Measurements from ENCODE around the gene PLEKHM2. TPM values are rescaled to one million over a fixed set of nuclear protein-coding genes. Genes with fewer than 3 reads are reported as not detected.

The PLEKHM2 gene
- total and polyA plus RNA-seq, 2 of the 8 experiments (the other 6 are each of a cell fraction or from before 2014, with no cell fraction given), result 38.3 to 47.6 TPM

DNA sequence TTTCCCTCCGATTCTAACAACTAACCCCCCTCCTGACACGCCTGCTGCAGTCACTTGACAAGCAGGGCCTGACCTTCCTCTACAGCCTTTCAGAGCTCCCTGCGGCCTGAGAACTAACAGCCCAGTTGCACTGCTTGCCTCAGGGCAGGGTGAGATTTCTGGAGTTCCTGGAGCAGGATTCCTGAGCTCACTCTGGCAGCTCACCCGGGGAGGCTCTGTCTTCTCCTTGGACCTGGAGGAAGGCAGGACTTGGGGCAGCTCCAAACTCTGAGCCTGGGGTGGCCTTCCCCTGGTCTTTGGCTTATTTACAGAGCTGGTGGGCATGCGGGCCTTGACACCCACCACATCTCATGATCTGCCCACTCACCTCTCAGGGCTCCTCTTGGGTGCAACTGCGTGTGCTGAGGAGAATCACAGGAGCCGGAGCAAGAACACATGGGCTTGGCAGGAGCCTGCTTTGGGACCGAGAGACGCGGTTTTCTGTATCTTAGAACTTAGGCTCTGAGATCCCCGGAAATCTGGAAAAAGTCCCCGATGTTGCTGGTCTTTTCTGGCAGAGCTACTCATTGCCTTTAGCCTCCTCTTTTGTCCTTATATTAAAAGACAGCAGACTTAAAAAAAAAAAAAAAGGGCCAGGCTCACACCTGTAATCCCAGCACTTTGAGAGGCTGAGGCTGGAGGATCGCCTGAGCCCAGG, 38.9 kb downstream of the PLEKHM2 start:
- Histone ChIP-seq H2BK15ac (ENCODE audit: low read length) (no peak overlapping the region), H3K79me2 (ENCODE audit: control insufficient read depth in 1 of 2, insufficient read depth in 2 of 2, low read length in 2 of 2) (no peaks in the 10 kb centered on the region), H2BK12ac (ENCODE audit: low read depth, low read length) (no peak overlapping the region), H3K27me3 (replicated peaks in 1 of 4; ENCODE audit: control insufficient read depth in 3 of 4, extremely low read depth in 1 of 4, insufficient read depth in 3 of 4, low read length in 3 of 4) (no peaks in the 10 kb centered on the region; a peak in 1 of 7 replicates), H4K20me1 (replicated peaks in 1 of 2; ENCODE audit: control insufficient read depth in 1 of 2, insufficient read depth in 2 of 2, low read length in 2 of 2) (no peaks in the 10 kb centered on the region), H3K4me2 (ENCODE audit: insufficient read depth in 1 of 2, low read depth in 2 of 2, low read length in 2 of 2) (no peak overlapping the region), H3K27ac (ENCODE audit: low read depth, low read length) (no peak overlapping the region), H3K23me2 (ENCODE audit: low read depth, low read length) (no peaks in the 10 kb centered on the region), H3K79me1 (ENCODE audit: low read depth, low read length) (no peaks in the 10 kb centered on the region), H3K36me3 (ENCODE audit: control insufficient read depth in 2 of 4, insufficient read depth in 4 of 4, low read length in 3 of 4) (peaks cover 4 to 16% (median 11%) of the 10 kb centered on the region in 4 experiments; a peak in 5 of 8 replicates), H3K4ac (replicated peaks; ENCODE audit: insufficient read length, low read depth, low read length) (no peak overlapping the region), H2AFZ (ENCODE audit: low read length) (no peak overlapping the region), H4K8ac (ENCODE audit: extremely low read depth, insufficient read depth, low read length) (no peak overlapping the region), H3K23ac (ENCODE audit: insufficient read length) (no peak overlapping the region), H4K5ac (ENCODE audit: insufficient read length, low read depth, low read length) (no peak overlapping the region), H3K4me1 (replicated peaks in 1 of 4; ENCODE audit: control insufficient read depth in 3 of 4, insufficient read depth in 4 of 4, low read length in 3 of 4) (no peaks in the 10 kb centered on the region), H3K18ac (ENCODE audit: extremely low read depth, low read length) (no peak overlapping the region), H4K91ac (replicated peaks; ENCODE audit: insufficient read length, low read length) (no peak overlapping the region), H3K9ac (replicated peaks in 1 of 4; ENCODE audit: extremely low read depth in 1 of 4, low read depth in 3 of 4, low read length in 3 of 4) (no peak overlapping the region), H3K9me3 (ENCODE audit: insufficient read depth in 2 of 2, low read depth in 1 of 2, low read length in 1 of 2) (no peaks in the 10 kb centered on the region), H2AK5ac (ENCODE audit: low read depth, low read length) (no peak overlapping the region), H2BK5ac (ENCODE audit: low read depth, low read length) (no peak overlapping the region), H3K4me3 (ENCODE audit: extremely low read depth in 1 of 4, insufficient read depth in 2 of 4, low read depth in 3 of 4, low read length in 4 of 4) (no peak overlapping the region), H3K14ac (ENCODE audit: insufficient read length) (no peak overlapping the region), H2BK120ac (replicated peaks; ENCODE audit: low read depth, low read length) (no peak overlapping the region), H3K56ac (replicated peaks; ENCODE audit: insufficient read length, low read depth, low read length) (no peak overlapping the region), H2BK20ac (ENCODE audit: low read length) (no peak overlapping the region)
- FAIRE-seq, result no peak
- 95% methylated on average over 13 of the region's 13 CpGs; no CpG with 5 or more reads in 1 of the 2 experiments for WGBS, 2 experiments (ENCODE audit: extremely low coverage in 1 of 2, insufficient coverage in 1 of 2, insufficient read length in 1 of 2, insufficient replicate concordance in 2 of 2, low coverage in 1 of 2, low lambda C conversion rate in 2 of 2, missing lambda C conversion rate in 1 of 2)
- POLR2A ChIA-PET (ENCODE audit: partially characterized antibody), result interaction anchor here (1.7 kb wide), 1 partner anchor 14 kb away, joined by 4 read pairs; no protein-coding TSS in a partner anchor
- no peak for DNase-seq (ENCODE audit: low read depth in 1 of 2, low spot score in 2 of 2)
- CTCF ChIA-PET (ENCODE audit: partially characterized antibody), result interaction anchor here (0.7 to 1.0 kb wide), 3 partner anchors 12 to 17 kb away, joined by 3 to 4 read pairs (median 3); no protein-coding TSS in a partner anchor
- TF ChIP-seq GABPA (IDR thresholded peaks at IDR 0.05; ENCODE audit: borderline replicate concordance, insufficient read depth, low read length) (no peak), HDAC6 (IDR thresholded peaks at IDR 0.05; ENCODE audit: low read depth, low read length) (no peak), GTF2F1 (IDR thresholded peaks at IDR 0.05; ENCODE audit: borderline replicate concordance, low read depth, low read length) (no peak), CREB1 (IDR thresholded peaks at IDR 0.05) (no peak), CHD2 (IDR thresholded peaks at IDR 0.05; ENCODE audit: low read length) (no peak), BCL11A (IDR thresholded peaks at IDR 0.05; ENCODE audit: low read depth in 2 of 2, low read length in 2 of 2) (no peak), E2F6 (IDR thresholded peaks at IDR 0.05) (no peak), BACH1 (IDR thresholded peaks at IDR 0.05; ENCODE audit: low read length) (no peak), TBP (IDR thresholded peaks at IDR 0.05; ENCODE audit: low read depth, low read length) (no peak), TAF1 (IDR thresholded peaks at IDR 0.05; ENCODE audit: low read depth, low read length) (no peak), CTBP2 (IDR thresholded peaks at IDR 0.05; ENCODE audit: borderline replicate concordance, insufficient read depth, insufficient read length, low read length) (no peak)

Measured in H1 (cell line).